Esophagus squamous epithelium (tissue), 4 donors: ENCODE results near the gene ASH1L.

Experiments used
- CTCF ChIP-seq, 6 experiments: fragments of 450-650 bp in 4 of 6; fragments of 200-600 bp in 2 of 6; sonication (generic) in 2 of 6; IDR thresholded peaks; one replicate each; pipeline ENCODE4 v1.5.1; 2016 to 2019; ENCODE audit warnings: antibody characterized with exemption in 6 of 6, mild to moderate bottlenecking in 4 of 6, moderate library complexity in 4 of 6
- POLR2A ChIP-seq, 4 donors: fragments of 450-650 bp; IDR thresholded peaks; one replicate each; pipeline ENCODE4 v1.6.1; 2017; ENCODE audit warnings: antibody characterized with exemption in 4 of 4, mild to moderate bottlenecking in 4 of 4, moderate library complexity in 3 of 4

GRCh38 chr1:155451199-155451598 is 111.4 kb downstream of the ASH1L start:
- TF ChIP-seq CTCF (IDR thresholded peaks at IDR 0.05) (no peak), POLR2A (IDR thresholded peaks at IDR 0.05) (no peak)
